22Rv1 (cell line): ENCODE measurements around the gene ALG8.

Experiments
- CTCF ChIP-seq: fragments of 450-650 bp; IDR thresholded peaks from 2 replicates; pipeline ENCODE4 v1.5.1; 2017; ENCODE audit warnings: mild to moderate bottlenecking
- ZFX ChIP-seq: fragments of 450-650 bp; IDR thresholded peaks from 2 replicates; pipeline ENCODE4 v1.6.1; 2017; ENCODE audit warnings: antibody characterized with exemption, borderline replicate concordance

- TF ChIP-seq CTCF (no peak), ZFX (no peak)
Measured at GRCh38 chr11:78070621-78071020, 68.8 kb downstream of the ALG8 start.
